Neural cell (in vitro differentiated cells): ENCODE results near the gene FAM193B. TPM values are rescaled to one million over a fixed set of nuclear protein-coding genes. Genes with fewer than 3 reads are reported as not detected.

Experiments
- H2AFZ ChIP-seq: fragments of 200-600, 300-800 bp; sonication (generic), shearing (Covaris generic); 2 replicates; pipeline ENCODE4 v1.6.0; 2014; ENCODE audit warnings: low read depth, mild to moderate bottlenecking, antibody characterized with exemption, low read length, moderate library complexity
- H3F3A ChIP-seq: fragments of 200-600 bp; shearing (Covaris generic); 2 replicates; pipeline ENCODE4 v1.6.1; 2016; ENCODE audit warnings: mild to moderate bottlenecking, moderate library complexity, mixed read lengths, antibody characterized with exemption, low read length; ENCODE audit not compliant: insufficient read depth, poor library complexity, severe bottlenecking
- H3K27ac ChIP-seq: fragments of 200-600, 300-800 bp; sonication (generic), shearing (Covaris generic); 2 replicates; pipeline ENCODE4 v1.5.1; 2014; ENCODE audit warnings: mild to moderate bottlenecking, low read length, moderate library complexity
- H3K27me3 ChIP-seq: fragments of 300-800, 200-600 bp; sonication (generic), shearing (Covaris generic); 2 replicates; pipeline ENCODE4 v1.6.0; 2014; ENCODE audit warnings: mild to moderate bottlenecking, low read depth, low read length, moderate library complexity; ENCODE audit not compliant: insufficient read depth
- H3K36me3 ChIP-seq: fragments of 300-800, 200-600 bp; sonication (generic), shearing (Covaris generic); 2 replicates; pipeline ENCODE4 v1.5.1; 2014; ENCODE audit warnings: mild to moderate bottlenecking, antibody characterized with exemption, low read length, moderate library complexity; ENCODE audit not compliant: insufficient read depth
- H3K4me2 ChIP-seq: fragments of 300-800, 200-600 bp; sonication (generic), shearing (Covaris generic); 2 replicates; pipeline ENCODE4 v1.6.0; 2014; ENCODE audit warnings: mild to moderate bottlenecking, low read length
- H3K4me3 ChIP-seq: fragments of 300-800, 200-600 bp; sonication (generic), shearing (Covaris generic); 2 replicates; pipeline ENCODE4 v1.5.1; 2014; ENCODE audit warnings: mild to moderate bottlenecking, low read length, moderate library complexity
- H3K79me2 ChIP-seq: fragments of 200-600 bp; shearing (Covaris generic); replicated peaks from 2 replicates; pipeline ENCODE4 v1.6.0; 2014; ENCODE audit warnings: mild to moderate bottlenecking, low read length, moderate library complexity; ENCODE audit not compliant: insufficient read depth
- H3K9ac ChIP-seq: fragments of 300-800, 200-600 bp; sonication (generic), shearing (Covaris generic); 2 replicates; pipeline ENCODE4 v1.6.1; 2016; ENCODE audit warnings: mild to moderate bottlenecking, low read length, mixed read lengths
- H3K9me2 ChIP-seq: fragments of 200-600 bp; shearing (Covaris generic); 2 replicates; pipeline ENCODE4 v1.6.1; 2016; ENCODE audit warnings: mild to moderate bottlenecking, low read length, mixed read lengths; ENCODE audit not compliant: insufficient read depth
- H3K9me3 ChIP-seq: fragments of 200-600, 300-800 bp; sonication (generic), shearing (Covaris generic); 2 replicates; pipeline ENCODE4 v1.6.1; 2016; ENCODE audit warnings: mild to moderate bottlenecking, mixed run types, low read length, moderate library complexity, mixed read lengths
- H4K20me1 ChIP-seq: fragments of 200-600 bp; shearing (Covaris generic); 2 replicates; pipeline ENCODE4 v1.6.1; 2016; ENCODE audit warnings: mild to moderate bottlenecking, mixed run types; ENCODE audit not compliant: insufficient read depth
- CTCF ChIP-seq: fragments of 450-650 bp; IDR thresholded peaks from 2 replicates; pipeline ENCODE4 v1.5.1; 2014; ENCODE audit warnings: antibody characterized with exemption, mild to moderate bottlenecking, moderate library complexity; ENCODE audit not compliant: poor library complexity, severe bottlenecking
- EP300 ChIP-seq: fragments of 450-650 bp; conservative IDR thresholded peaks from 2 replicates; pipeline ENCODE4 v1.6.1; 2014; ENCODE audit warnings: antibody characterized with exemption, mild to moderate bottlenecking, moderate library complexity; ENCODE audit not compliant: poor library complexity, severe bottlenecking
- EZH2 ChIP-seq: fragments of 200-600, 300-800 bp; shearing (Covaris generic), sonication (generic); IDR thresholded peaks from 2 replicates; pipeline ENCODE4 v1.6.1; 2014; ENCODE audit warnings: antibody characterized with exemption, low read length, borderline replicate concordance, mild to moderate bottlenecking; ENCODE audit not compliant: insufficient read depth, poor library complexity, severe bottlenecking
- MXI1 ChIP-seq: fragments of 450-650 bp; conservative IDR thresholded peaks from 2 replicates; pipeline ENCODE4 v1.6.1; 2014; ENCODE audit warnings: antibody characterized with exemption, mild to moderate bottlenecking; ENCODE audit not compliant: poor library complexity, severe bottlenecking
- POLR2AphosphoS5 ChIP-seq: IDR thresholded peaks from 2 replicates; pipeline ENCODE4 v1.6.1; 2012
- RAD21 ChIP-seq: fragments of 450-650 bp; conservative IDR thresholded peaks from 2 replicates; pipeline ENCODE4 v1.6.1; 2014; ENCODE audit warnings: antibody characterized with exemption, mild to moderate bottlenecking, moderate library complexity
- REST ChIP-seq: IDR thresholded peaks from 2 replicates; pipeline ENCODE4 v1.6.1; 2012; ENCODE audit warnings: borderline replicate concordance
- SMC3 ChIP-seq: fragments of 450-650 bp; conservative IDR thresholded peaks from 2 replicates; pipeline ENCODE4 v1.6.1; 2014; ENCODE audit warnings: antibody characterized with exemption, mild to moderate bottlenecking, moderate library complexity; ENCODE audit not compliant: poor library complexity
- TAF1 ChIP-seq: IDR thresholded peaks from 2 replicates; pipeline ENCODE4 v1.6.1; 2012; ENCODE audit warnings: low read depth
- polyA plus RNA-seq: library from polyadenylated mRNA; depleted of rRNA; stranded (reverse); fragments of >200 nt; gene quantifications from 2 replicates; pipeline ENCODE4 v1.2.3, GENCODE V29; 2014

FAM193B gene
- polyA plus RNA-seq, 1 donor from 2014 or later, result 79.2 TPM

GRCh38 chr5:177529247-177530203 is 24.8 kb downstream of the FAM193B start:
- Histone ChIP-seq H3K9me2 (no peaks in the 10 kb centered on the region), H3K4me2 (no peak overlapping the region), H3K9ac (no peak overlapping the region), H3K27ac (no peak overlapping the region), H3F3A (no peaks in the 10 kb centered on the region), H3K36me3 (no peaks in the 10 kb centered on the region), H3K9me3 (no peaks in the 10 kb centered on the region), H2AFZ (no peak overlapping the region), H3K27me3 (no peaks in the 10 kb centered on the region), H4K20me1 (no peaks in the 10 kb centered on the region), H3K4me3 (no peak overlapping the region), H3K79me2 (no peaks in the 10 kb centered on the region)
- TF ChIP-seq MXI1, result no peak
- no peak for TF ChIP-seq SMC3
- TF ChIP-seq EZH2, result no peak
- TF ChIP-seq REST, result no peak
- no peak for TF ChIP-seq CTCF
- TF ChIP-seq RAD21, result no peak

- Histone ChIP-seq H3K9me3 (no peaks in the 10 kb centered on the region), H3K9me2 (no peaks in the 10 kb centered on the region), H3K27me3 (no peaks in the 10 kb centered on the region), H3K4me2 (no peak overlapping the region), H4K20me1 (no peaks in the 10 kb centered on the region), H3K4me3 (no peak overlapping the region), H2AFZ (no peak overlapping the region), H3K27ac (no peak overlapping the region), H3K9ac (no peak overlapping the region), H3K79me2 (no peaks in the 10 kb centered on the region), H3K36me3 (no peaks in the 10 kb centered on the region), H3F3A (no peaks in the 10 kb centered on the region)
- TF ChIP-seq REST (no peak), MXI1 (no peak), POLR2AphosphoS5 (no peak), RAD21 (no peak), EZH2 (no peak), SMC3 (no peak), EP300 (no peak), TAF1 (no peak), CTCF (no peak)
These were observed 25.7 kb downstream of the FAM193B start for GRCh38 chr5:177528631-177529030.
